HepG2 (cell line): ENCODE results near the gene KCNG4. TPM values are rescaled to one million over a fixed set of nuclear protein-coding genes. Genes with fewer than 3 reads are reported as not detected.

ENCODE experiments used
- ATAC-seq: fragments of 200-7000 bp; cut with Tn5 transposase; 3 replicates; pipeline ENCODE4 v1.9.1; 2020; ENCODE audit warnings: mild to moderate bottlenecking, moderate library complexity
- BruUV-seq: library from RNA; stranded (reverse); fragments of 400-500 nt; replicated peaks from 2 replicates; lab custom pipeline; 2021; lab: Mats Ljungman, UMichigan
- CTCF ChIA-PET: fragments of 300-600 bp; formaldehyde crosslinking; extraction: SDS; loops from one replicate; lab custom pipeline; 2021; ENCODE audit warnings: low total read pairs, inconsistent platforms, low intra/inter-chr PET ratio; lab: Yijun Ruan, JAX
- POLR2A ChIA-PET: fragments of 350-600 bp; sonication (Branson Sonifier 250); formaldehyde crosslinking; loops from one replicate; lab custom pipeline; 2020; ENCODE audit warnings: antibody characterized with exemption, inconsistent platforms; lab: Yijun Ruan, JAX
- DNase-seq: peaks from one replicate; pipeline ENCODE4 v3.0.0-alpha.2; 2015; ENCODE audit warnings: low spot score
- FAIRE-seq: peaks from 3 replicates; lab custom pipeline; 2011; peaks lifted over from hg19 to GRCh38; lab: Jason Lieb, UNC
- H2AFZ ChIP-seq: one replicate; pipeline ENCODE4 v1.6.1; 2011; ENCODE audit warnings: low read length, inconsistent platforms
- H3K27ac ChIP-seq: fragments of 300-600 bp; 3 replicates; pipeline ENCODE4 v1.8.0; 2011; ENCODE audit warnings: mixed run types, mild to moderate bottlenecking, mixed read lengths, low read length, inconsistent platforms; ENCODE audit not compliant: insufficient read depth; ENCODE audit errors: extremely low read length
- H3K27me3 ChIP-seq, 2 experiments: fragments of 200-600 bp in 1 of 2; 2 replicates in 1 of 2; 3 replicates in 1 of 2; pipeline versions ENCODE4 v1.6.0 to v1.8.0; 2011; ENCODE audit warnings: low read length in 2 of 2, mild to moderate bottlenecking in 2 of 2, moderate library complexity in 2 of 2, inconsistent platforms in 1 of 2; ENCODE audit not compliant: insufficient read depth in 2 of 2, control insufficient read depth in 1 of 2
- H3K36me3 ChIP-seq, 2 experiments: fragments of 200-600 bp in 1 of 2; replicated peaks in 1 of 2; 2 replicates in 1 of 2; 3 replicates in 1 of 2; pipeline versions ENCODE4 v1.5.1 to v1.8.0; 2011; ENCODE audit warnings: low read length in 2 of 2, inconsistent platforms in 1 of 2; ENCODE audit not compliant: insufficient read depth in 2 of 2, control insufficient read depth in 1 of 2
- H3K4me1 ChIP-seq: 2 replicates; pipeline ENCODE4 v1.5.1; 2012; ENCODE audit warnings: low read length, inconsistent platforms; ENCODE audit not compliant: insufficient read depth
- H3K4me2 ChIP-seq: 2 replicates; pipeline ENCODE4 v1.6.0; 2011; ENCODE audit warnings: low read depth, low read length, inconsistent platforms
- H3K4me3 ChIP-seq, 3 experiments: fragments of 200-600 bp in 1 of 3; sonication (generic), shearing (Covaris generic) in 1 of 3; replicated peaks in 1 of 3; 2 replicates each; pipeline ENCODE4 v1.5.1; 2011 to 2016; ENCODE audit warnings: low read length in 3 of 3, inconsistent platforms in 2 of 3, low read depth in 2 of 3, mild to moderate bottlenecking in 2 of 3, control low read depth in 1 of 3, mixed read lengths in 1 of 3; ENCODE audit not compliant: insufficient read depth in 1 of 3
- H3K79me2 ChIP-seq: one replicate; pipeline ENCODE4 v1.6.1; 2011; ENCODE audit warnings: low read length, inconsistent platforms; ENCODE audit not compliant: insufficient read depth
- H3K9ac ChIP-seq: 2 replicates; pipeline ENCODE4 v1.6.0; 2011; ENCODE audit warnings: mild to moderate bottlenecking, low read depth, low read length, inconsistent platforms; ENCODE audit not compliant: insufficient read depth
- H3K9me3 ChIP-seq: 2 replicates; pipeline ENCODE4 v1.5.1; 2012; ENCODE audit warnings: mild to moderate bottlenecking, low read length
- H4K20me1 ChIP-seq: 2 replicates; pipeline ENCODE4 v1.6.0; 2011; ENCODE audit warnings: inconsistent platforms, mild to moderate bottlenecking, low read length, moderate library complexity; ENCODE audit not compliant: insufficient read depth
- IKZF4 ChIP-seq: sonication (generic); formaldehyde crosslinking; IDR thresholded peaks from 2 replicates; pipeline ENCODE4 v1.5.1; 2020; ENCODE audit warnings: borderline replicate concordance, mild to moderate bottlenecking, low read depth, missing genetic modification reagents; ENCODE audit errors: not compliant biosample characterization
- SRY ChIP-seq: sonication (generic); formaldehyde crosslinking; IDR thresholded peaks from 2 replicates; pipeline ENCODE4 v1.8.0; 2022; ENCODE audit warnings: mild to moderate bottlenecking, missing genetic modification reagents
- SUZ12 ChIP-seq: fragments of 150-350 bp; IDR thresholded peaks from 2 replicates; pipeline ENCODE4 v1.6.1; 2014; ENCODE audit warnings: low read depth, low read length
- ZNF430 ChIP-seq: sonication (generic); formaldehyde crosslinking; IDR thresholded peaks from 2 replicates; pipeline ENCODE4 v1.9.0; 2021; ENCODE audit warnings: mild to moderate bottlenecking, missing genetic modification reagents
- WGBS: methylation state at CpG from one replicate; pipeline ENCODE4 v1.1.6; 2017; ENCODE audit warnings: low lambda C conversion rate; 5-methylcytosine and 5-hydroxymethylcytosine counted together
- in situ Hi-C: cut with HindIII; loops from 2 replicates; pipeline ENCODE4 v1.10.0; 2017; ENCODE audit warnings: low pct_unique_long_range_greater_than_20kb; ENCODE audit not compliant: extremely low pct_ligation_motif_present
- intact Hi-C: fragments of 100-400 bp; cut with micrococcal nuclease; formaldehyde crosslinking; loops from one replicate; pipeline ENCODE4 v1.10.0; 2022; ENCODE audit not compliant: unreplicated experiment
- polyA plus RNA-seq, 8 experiments: library from polyadenylated mRNA; depleted of rRNA in 3 of 8; stranded (reverse) in 7 of 8; unstranded in 1 of 8; fragments of >200 nt; fragmentation: Illumina TruSeq in 4 of 8; extraction: Trizol in 4 of 8; gene quantifications; 2 replicates each; pipeline versions ENCODE4 v1.2.1 to v1.2.3, GENCODE V29; 2011 to 2016; ENCODE audit warnings: low read depth in 4 of 8, missing spikeins in 1 of 8, mixed read lengths in 1 of 8; ENCODE audit not compliant: insufficient read depth in 1 of 8
- total RNA-seq, 5 experiments: library from RNA; depleted of rRNA; stranded (reverse); fragments of >200 nt; fragmentation: Illumina TruSeq; extraction: Trizol; gene quantifications; 2 replicates each; pipeline ENCODE4 v1.2.3, GENCODE V29; 2016; ENCODE audit warnings: low read depth in 1 of 5
- TF ChIP-seq, protein P1 (sequence below): sonication (generic); formaldehyde crosslinking; IDR thresholded peaks from 2 replicates; pipeline ENCODE4 v1.9.0; 2021; ENCODE audit warnings: missing genetic modification reagents, borderline replicate concordance
- TF ChIP-seq, protein P2 (sequence below): sonication (generic); formaldehyde crosslinking; IDR thresholded peaks from 2 replicates; pipeline ENCODE4 v1.4.0; 2020; ENCODE audit warnings: missing genetic modification reagents, borderline replicate concordance
- TF ChIP-seq, protein P3 (sequence below): sonication (generic); formaldehyde crosslinking; IDR thresholded peaks from 2 replicates; pipeline ENCODE4 v1.5.1; 2020; ENCODE audit warnings: mild to moderate bottlenecking, missing genetic modification reagents, moderate library complexity

The KCNG4 gene
- total and polyA plus RNA-seq, 2 of the 13 experiments (the other 11 are each of a cell fraction or from before 2014, with no cell fraction given) = not detected

DNA sequence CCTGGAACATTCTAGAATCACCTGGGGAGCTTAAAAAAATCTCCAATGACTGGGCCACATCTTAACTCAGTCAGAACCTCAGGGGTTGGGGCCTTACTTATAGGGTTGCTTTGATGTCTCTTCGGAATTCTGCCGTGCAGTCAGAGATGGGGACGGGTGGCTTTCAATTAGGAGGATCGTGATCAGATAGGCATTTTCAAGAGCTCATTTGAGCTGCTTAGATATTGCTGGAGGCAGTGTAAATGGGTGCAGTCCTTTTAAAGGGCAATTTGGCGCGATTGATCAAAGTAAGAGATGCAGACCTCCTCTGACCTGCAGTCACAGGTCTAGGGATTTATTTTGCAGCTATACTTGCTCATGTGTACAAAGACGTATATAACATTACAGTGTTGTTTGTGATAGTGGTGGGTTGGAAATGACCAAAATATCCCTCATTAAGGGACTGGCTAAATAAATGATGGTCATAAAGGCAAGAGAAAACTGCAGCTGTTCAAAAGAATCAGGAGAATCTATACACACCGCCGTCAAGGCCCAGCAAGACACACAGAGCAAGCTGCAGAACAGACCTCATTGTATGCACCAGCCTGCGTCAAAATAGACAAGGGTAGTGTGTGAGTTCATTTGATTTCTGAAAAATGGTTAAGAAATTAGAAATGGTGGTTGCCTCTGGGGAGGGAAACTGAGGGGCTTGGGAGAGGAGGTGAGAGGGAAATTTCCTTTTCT lies 6.3 kb upstream of the KCNG4 start:
- Histone ChIP-seq H3K79me2 (no peaks in the 10 kb centered on the region), H3K27me3 (peaks cover 10 to 49% of the 10 kb centered on the region in 2 experiments), H3K4me1 (no peaks in the 10 kb centered on the region), H4K20me1 (no peaks in the 10 kb centered on the region), H3K4me3 (no peak overlapping the region), H2AFZ (no peak overlapping the region), H3K4me2 (no peak overlapping the region), H3K9me3 (no peaks in the 10 kb centered on the region), H3K9ac (no peak overlapping the region), H3K27ac (no peak overlapping the region), H3K36me3 (no peaks in the 10 kb centered on the region)
- 30% methylated on average over 10 of the region's 10 CpGs for WGBS
- in situ Hi-C loops (no loop called here), intact Hi-C loops (no loop called here)
- DNase-seq (no peak), FAIRE-seq (no peak), ATAC-seq (no peak)
- no TSS peak for BruUV-seq
- TF ChIP-seq ZNF430 (CRISPR knock-in tag) (no peak), SRY (CRISPR knock-in tag) (no peak), IKZF4 (CRISPR knock-in tag) (no peak), SUZ12 (no peak)
- TF ChIP-seq, protein P1, sequence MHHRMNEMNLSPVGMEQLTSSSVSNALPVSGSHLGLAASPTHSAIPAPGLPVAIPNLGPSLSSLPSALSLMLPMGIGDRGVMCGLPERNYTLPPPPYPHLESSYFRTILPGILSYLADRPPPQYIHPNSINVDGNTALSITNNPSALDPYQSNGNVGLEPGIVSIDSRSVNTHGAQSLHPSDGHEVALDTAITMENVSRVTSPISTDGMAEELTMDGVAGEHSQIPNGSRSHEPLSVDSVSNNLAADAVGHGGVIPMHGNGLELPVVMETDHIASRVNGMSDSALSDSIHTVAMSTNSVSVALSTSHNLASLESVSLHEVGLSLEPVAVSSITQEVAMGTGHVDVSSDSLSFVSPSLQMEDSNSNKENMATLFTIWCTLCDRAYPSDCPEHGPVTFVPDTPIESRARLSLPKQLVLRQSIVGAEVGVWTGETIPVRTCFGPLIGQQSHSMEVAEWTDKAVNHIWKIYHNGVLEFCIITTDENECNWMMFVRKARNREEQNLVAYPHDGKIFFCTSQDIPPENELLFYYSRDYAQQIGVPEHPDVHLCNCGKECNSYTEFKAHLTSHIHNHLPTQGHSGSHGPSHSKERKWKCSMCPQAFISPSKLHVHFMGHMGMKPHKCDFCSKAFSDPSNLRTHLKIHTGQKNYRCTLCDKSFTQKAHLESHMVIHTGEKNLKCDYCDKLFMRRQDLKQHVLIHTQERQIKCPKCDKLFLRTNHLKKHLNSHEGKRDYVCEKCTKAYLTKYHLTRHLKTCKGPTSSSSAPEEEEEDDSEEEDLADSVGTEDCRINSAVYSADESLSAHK (CRISPR knock-in tag) = no peak
- TF ChIP-seq, protein P2, sequence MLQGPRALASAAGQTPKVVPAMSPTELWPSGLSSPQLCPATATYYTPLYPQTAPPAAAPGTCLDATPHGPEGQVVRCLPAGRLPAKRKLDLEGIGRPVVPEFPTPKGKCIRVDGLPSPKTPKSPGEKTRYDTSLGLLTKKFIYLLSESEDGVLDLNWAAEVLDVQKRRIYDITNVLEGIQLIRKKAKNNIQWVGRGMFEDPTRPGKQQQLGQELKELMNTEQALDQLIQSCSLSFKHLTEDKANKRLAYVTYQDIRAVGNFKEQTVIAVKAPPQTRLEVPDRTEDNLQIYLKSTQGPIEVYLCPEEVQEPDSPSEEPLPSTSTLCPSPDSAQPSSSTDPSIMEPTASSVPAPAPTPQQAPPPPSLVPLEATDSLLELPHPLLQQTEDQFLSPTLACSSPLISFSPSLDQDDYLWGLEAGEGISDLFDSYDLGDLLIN (CRISPR knock-in tag) = no peak
- TF ChIP-seq, protein P3, sequence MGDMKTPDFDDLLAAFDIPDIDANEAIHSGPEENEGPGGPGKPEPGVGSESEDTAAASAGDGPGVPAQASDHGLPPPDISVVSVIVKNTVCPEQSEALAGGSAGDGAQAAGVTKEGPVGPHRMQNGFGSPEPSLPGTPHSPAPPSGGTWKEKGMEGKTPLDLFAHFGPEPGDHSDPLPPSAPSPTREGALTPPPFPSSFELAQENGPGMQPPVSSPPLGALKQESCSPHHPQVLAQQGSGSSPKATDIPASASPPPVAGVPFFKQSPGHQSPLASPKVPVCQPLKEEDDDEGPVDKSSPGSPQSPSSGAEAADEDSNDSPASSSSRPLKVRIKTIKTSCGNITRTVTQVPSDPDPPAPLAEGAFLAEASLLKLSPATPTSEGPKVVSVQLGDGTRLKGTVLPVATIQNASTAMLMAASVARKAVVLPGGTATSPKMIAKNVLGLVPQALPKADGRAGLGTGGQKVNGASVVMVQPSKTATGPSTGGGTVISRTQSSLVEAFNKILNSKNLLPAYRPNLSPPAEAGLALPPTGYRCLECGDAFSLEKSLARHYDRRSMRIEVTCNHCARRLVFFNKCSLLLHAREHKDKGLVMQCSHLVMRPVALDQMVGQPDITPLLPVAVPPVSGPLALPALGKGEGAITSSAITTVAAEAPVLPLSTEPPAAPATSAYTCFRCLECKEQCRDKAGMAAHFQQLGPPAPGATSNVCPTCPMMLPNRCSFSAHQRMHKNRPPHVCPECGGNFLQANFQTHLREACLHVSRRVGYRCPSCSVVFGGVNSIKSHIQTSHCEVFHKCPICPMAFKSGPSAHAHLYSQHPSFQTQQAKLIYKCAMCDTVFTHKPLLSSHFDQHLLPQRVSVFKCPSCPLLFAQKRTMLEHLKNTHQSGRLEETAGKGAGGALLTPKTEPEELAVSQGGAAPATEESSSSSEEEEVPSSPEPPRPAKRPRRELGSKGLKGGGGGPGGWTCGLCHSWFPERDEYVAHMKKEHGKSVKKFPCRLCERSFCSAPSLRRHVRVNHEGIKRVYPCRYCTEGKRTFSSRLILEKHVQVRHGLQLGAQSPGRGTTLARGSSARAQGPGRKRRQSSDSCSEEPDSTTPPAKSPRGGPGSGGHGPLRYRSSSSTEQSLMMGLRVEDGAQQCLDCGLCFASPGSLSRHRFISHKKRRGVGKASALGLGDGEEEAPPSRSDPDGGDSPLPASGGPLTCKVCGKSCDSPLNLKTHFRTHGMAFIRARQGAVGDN (CRISPR knock-in tag) = no peak
- POLR2A ChIA-PET = no interaction called here
- CTCF ChIA-PET = no interaction called here
